HEK293 (cell line): ENCODE results near the gene CHKA.

Experiments
- CTCF ChIA-PET: fragments of 350-600 bp; formaldehyde crosslinking; extraction: SDS; loops from one replicate; lab custom pipeline; 2021; ENCODE audit warnings: antibody characterized with exemption; lab: Yijun Ruan, JAX
- POLR2A ChIA-PET: fragments of 300-600 bp; formaldehyde crosslinking; extraction: SDS; loops from one replicate; lab custom pipeline; 2020; ENCODE audit warnings: antibody characterized with exemption, inconsistent platforms; lab: Yijun Ruan, JAX
- H3K27ac ChIP-seq: fragments of 200-500 bp; sonication (Bioruptor generic); 2 replicates; pipeline ENCODE4 v1.5.1; 2014; ENCODE audit warnings: low read depth, low read length, control low read depth, inconsistent platforms; ENCODE audit errors: extremely low read depth
- H3K36me3 ChIP-seq, 2 experiments: fragments of 200-500 bp in 1 of 2; sonication (Bioruptor generic) in 1 of 2; 1 replicate in 1 of 2; 2 replicates in 1 of 2; pipeline ENCODE4 v1.5.1; 2014 to 2017; ENCODE audit warnings: inconsistent platforms in 2 of 2, low read length in 2 of 2; ENCODE audit not compliant: control insufficient read depth in 2 of 2, insufficient read depth in 1 of 2
- H3K4me1 ChIP-seq: fragments of 200-500 bp; sonication (Bioruptor generic); 2 replicates; pipeline ENCODE4 v1.5.1; 2014; ENCODE audit warnings: mild to moderate bottlenecking, low read length, inconsistent platforms; ENCODE audit not compliant: control insufficient read depth, insufficient read depth
- H3K4me3 ChIP-seq: 2 replicates; pipeline ENCODE4 v1.5.1; 2011; ENCODE audit warnings: low read depth, mild to moderate bottlenecking, control low read depth, low read length, moderate library complexity
- H3K9me3 ChIP-seq: fragments of 200-500 bp; sonication (Bioruptor generic); 2 replicates; pipeline ENCODE4 v1.5.1; 2014; ENCODE audit warnings: low read depth, low read length, inconsistent platforms; ENCODE audit not compliant: control insufficient read depth, insufficient read depth
- GLI2 ChIP-seq: fragments of 450-650 bp; formaldehyde crosslinking; IDR thresholded peaks from 2 replicates; pipeline ENCODE4; 2017; ENCODE audit warnings: missing biosample characterization, missing genetic modification characterization, low read depth, borderline replicate concordance
- HOXA7 ChIP-seq: sonication (generic); formaldehyde crosslinking; IDR thresholded peaks from 2 replicates; pipeline ENCODE4 v1.8.1; 2022; ENCODE audit warnings: missing genetic modification reagents, borderline replicate concordance
- IKZF3 ChIP-seq: fragments of 450-650 bp; IDR thresholded peaks from 2 replicates; pipeline ENCODE4 v1.5.0; 2018; ENCODE audit warnings: missing biosample characterization, mild to moderate bottlenecking, missing genetic modification characterization, moderate library complexity
- PRDM1 ChIP-seq: fragments of 450-650 bp; formaldehyde crosslinking; IDR thresholded peaks from 2 replicates; pipeline ENCODE4; 2016; ENCODE audit warnings: missing biosample characterization, missing genetic modification characterization
- SALL2 ChIP-seq: fragments of 450-650 bp; formaldehyde crosslinking; IDR thresholded peaks from 2 replicates; pipeline ENCODE4 v1.5.0; 2017; ENCODE audit warnings: missing biosample characterization, mild to moderate bottlenecking, missing genetic modification characterization, borderline replicate concordance
- SCRT2 ChIP-seq: fragments of 450-650 bp; formaldehyde crosslinking; IDR thresholded peaks from 2 replicates; pipeline ENCODE4 v1.5.1; 2016; ENCODE audit warnings: missing biosample characterization, missing genetic modification characterization
- SP2 ChIP-seq: fragments of 450-650 bp; formaldehyde crosslinking; IDR thresholded peaks from 2 replicates; pipeline ENCODE4 v1.5.1; 2016; ENCODE audit warnings: missing biosample characterization, missing genetic modification characterization
- SP3 ChIP-seq: fragments of 450-650 bp; formaldehyde crosslinking; IDR thresholded peaks from 2 replicates; pipeline ENCODE4 v1.5.1; 2016; ENCODE audit warnings: missing biosample characterization, missing genetic modification characterization
- YY1 ChIP-seq: fragments of 450-650 bp; formaldehyde crosslinking; IDR thresholded peaks from 2 replicates; pipeline ENCODE4 v1.5.1; 2018; ENCODE audit warnings: missing biosample characterization, missing genetic modification characterization
- ZBTB49 ChIP-seq: fragments of 450-650 bp; formaldehyde crosslinking; IDR thresholded peaks from 2 replicates; pipeline ENCODE4 v1.5.1; 2016; ENCODE audit warnings: missing biosample characterization, missing genetic modification characterization, low read depth
- ZBTB7A ChIP-seq: fragments of 450-650 bp; formaldehyde crosslinking; IDR thresholded peaks from 2 replicates; pipeline ENCODE4 v1.5.1; 2016; ENCODE audit warnings: low read depth, missing biosample characterization, missing genetic modification characterization
- ZEB2 ChIP-seq: fragments of 450-650 bp; formaldehyde crosslinking; IDR thresholded peaks from 2 replicates; pipeline ENCODE4 v1.5.1; 2016; ENCODE audit warnings: missing biosample characterization, missing genetic modification characterization
- ZFHX2 ChIP-seq: fragments of 450-650 bp; formaldehyde crosslinking; conservative IDR thresholded peaks from 2 replicates; pipeline ENCODE4 v1.5.1; 2016; ENCODE audit warnings: missing biosample characterization, missing genetic modification characterization
- ZFP41 ChIP-seq: fragments of 450-650 bp; formaldehyde crosslinking; IDR thresholded peaks from 2 replicates; pipeline ENCODE4 v1.5.1; 2016; ENCODE audit warnings: missing biosample characterization, missing genetic modification characterization, borderline replicate concordance
- ZIC2 ChIP-seq: fragments of 450-650 bp; formaldehyde crosslinking; IDR thresholded peaks from 2 replicates; pipeline ENCODE4 v1.5.1; 2016; ENCODE audit warnings: missing biosample characterization, missing genetic modification characterization
- ZNF112 ChIP-seq: fragments of 450-650 bp; formaldehyde crosslinking; IDR thresholded peaks from 2 replicates; pipeline ENCODE4 v1.5.0; 2017; ENCODE audit warnings: missing biosample characterization, missing genetic modification characterization
- ZNF169 ChIP-seq: fragments of 450-650 bp; formaldehyde crosslinking; IDR thresholded peaks from 2 replicates; pipeline ENCODE4 v1.5.1; 2016; ENCODE audit warnings: missing biosample characterization, missing genetic modification characterization
- ZNF175 ChIP-seq: fragments of 450-650 bp; formaldehyde crosslinking; IDR thresholded peaks from 2 replicates; pipeline ENCODE4 v1.5.1; 2016; ENCODE audit warnings: missing biosample characterization, missing genetic modification characterization
- ZNF19 ChIP-seq: fragments of 450-650 bp; formaldehyde crosslinking; IDR thresholded peaks from 2 replicates; pipeline ENCODE4; 2016; ENCODE audit warnings: missing biosample characterization, missing genetic modification characterization, low read depth
- ZNF2 ChIP-seq: fragments of 450-650 bp; formaldehyde crosslinking; IDR thresholded peaks from 2 replicates; pipeline ENCODE4 v1.5.1; 2016; ENCODE audit warnings: missing biosample characterization, missing genetic modification characterization
- ZNF274 ChIP-seq, 2 experiments: fragments of 200-500 bp in 1 of 2; fragments of 450-650 bp in 1 of 2; sonication (Bioruptor generic) in 1 of 2; formaldehyde crosslinking in 1 of 2; IDR thresholded peaks; 2 replicates each; pipeline versions ENCODE4 v1.5.1 to v1.6.1; 2014 to 2016; ENCODE audit warnings: borderline replicate concordance in 1 of 2, inconsistent platforms in 1 of 2, low read length in 1 of 2, missing biosample characterization in 1 of 2, missing genetic modification characterization in 1 of 2
- ZNF341 ChIP-seq: fragments of 450-650 bp; formaldehyde crosslinking; IDR thresholded peaks from 2 replicates; pipeline ENCODE4; 2016; ENCODE audit warnings: low read depth, missing biosample characterization, missing genetic modification characterization
- ZNF423 ChIP-seq: fragments of 450-650 bp; formaldehyde crosslinking; IDR thresholded peaks from 2 replicates; pipeline ENCODE4 v1.5.1; 2016; ENCODE audit warnings: missing biosample characterization, missing genetic modification characterization
- ZNF426 ChIP-seq: fragments of 450-650 bp; formaldehyde crosslinking; IDR thresholded peaks from 2 replicates; pipeline ENCODE4 v1.5.1; 2017; ENCODE audit warnings: missing biosample characterization, missing genetic modification characterization, mild to moderate bottlenecking, inconsistent platforms, moderate library complexity
- ZNF510 ChIP-seq: fragments of 450-650 bp; formaldehyde crosslinking; IDR thresholded peaks from 2 replicates; pipeline ENCODE4 v1.5.1; 2018; ENCODE audit warnings: mild to moderate bottlenecking, missing genetic modification characterization, missing biosample characterization; ENCODE audit not compliant: insufficient replicate concordance
- ZNF580 ChIP-seq: fragments of 450-650 bp; formaldehyde crosslinking; IDR thresholded peaks from 2 replicates; pipeline ENCODE4 v1.5.1; 2016; ENCODE audit warnings: missing biosample characterization, missing genetic modification characterization
- ZNF623 ChIP-seq: fragments of 450-650 bp; formaldehyde crosslinking; IDR thresholded peaks from 2 replicates; pipeline ENCODE4 v1.5.1; 2016; ENCODE audit warnings: missing biosample characterization, missing genetic modification characterization
- ZNF660 ChIP-seq: fragments of 450-650 bp; IDR thresholded peaks from 2 replicates; pipeline ENCODE4 v1.5.1; 2018; ENCODE audit warnings: missing biosample characterization, mild to moderate bottlenecking, missing genetic modification characterization
- ZNF692 ChIP-seq: fragments of 450-650 bp; formaldehyde crosslinking; IDR thresholded peaks from 2 replicates; pipeline ENCODE4 v1.5.1; 2016; ENCODE audit warnings: missing biosample characterization, missing genetic modification characterization
- ZNF747 ChIP-seq: fragments of 450-650 bp; formaldehyde crosslinking; IDR thresholded peaks from 2 replicates; pipeline ENCODE4 v1.5.1; 2016; ENCODE audit warnings: missing biosample characterization, missing genetic modification characterization
- ZNF785 ChIP-seq: fragments of 450-650 bp; formaldehyde crosslinking; IDR thresholded peaks from 2 replicates; pipeline ENCODE4 v1.5.1; 2016; ENCODE audit warnings: missing biosample characterization, missing genetic modification characterization
- ZNF792 ChIP-seq: fragments of 450-650 bp; formaldehyde crosslinking; IDR thresholded peaks from 2 replicates; pipeline ENCODE4 v1.5.1; 2016; ENCODE audit warnings: missing biosample characterization, missing genetic modification characterization

CHKA gene

GRCh38 chr11:68128682-68129327, 7.6 kb upstream of the CHKA start (continued):
- TF ChIP-seq ZNF580 (tag by site-specific recombination) (0 out of 2 replicates have a peak, but pooled peaks have one; percentile 26), ZFP41 (tag by site-specific recombination) (no peak), ZIC2 (tag by site-specific recombination) (0 out of 2 replicates have a peak, but pooled peaks have one; percentile 15)

GRCh38 chr11:68127714-68128681, 6.8 kb upstream of the CHKA start:
- ChIA-PET CTCF (interaction anchor here (0.6 to 1.0 kb wide), 4 partner anchors 18 to 1577 kb away, joined by 3 to 4 read pairs (median 3); no protein-coding TSS in a partner anchor), POLR2A (interaction anchor here (0.6 to 1.5 kb wide), 4 partner anchors 10 to 99 kb away, joined by 3 to 7 read pairs (median 4); no protein-coding TSS in a partner anchor)
- Histone ChIP-seq H3K36me3 (no peaks in the 10 kb centered on the region), H3K9me3 (no peaks in the 10 kb centered on the region), H3K4me3 (no peak overlapping the region), H3K4me1 (no peaks in the 10 kb centered on the region), H3K27ac (no peak overlapping the region)
- TF ChIP-seq ZNF792 (tag by site-specific recombination) (no peak), ZNF423 (tag by site-specific recombination) (no peak), ZBTB49 (tag by site-specific recombination) (no peak), ZNF2 (no peak), ZNF426 (tag by site-specific recombination) (no peak), ZNF341 (peak; percentile 90), ZNF175 (tag by site-specific recombination) (no peak), YY1 (tag by site-specific recombination) (no peak), ZNF19 (no peak), ZNF660 (tag by site-specific recombination) (no peak), IKZF3 (tag by site-specific recombination) (peak; percentile 22; the same call in 1 of the 2 replicates), ZNF747 (tag by site-specific recombination) (no peak), ZNF692 (tag by site-specific recombination) (peak; percentile 43; the same call in 1 of the 2 replicates), ZNF169 (tag by site-specific recombination) (no peak), ZNF623 (no peak), SCRT2 (tag by site-specific recombination) (no peak), GLI2 (no peak), SALL2 (no peak), SP2 (tag by site-specific recombination) (peak; percentile 60), HOXA7 (CRISPR knock-in tag) (no peak), ZNF274 (IDR thresholded peaks at IDR 0.05; ENCODE audit: low read length) (no peak), ZNF274 (tag by site-specific recombination; IDR thresholded peaks at IDR 0.05; ENCODE audit: borderline replicate concordance) (no peak), PRDM1 (tag by site-specific recombination) (no peak), ZEB2 (tag by site-specific recombination) (no peak), ZNF112 (tag by site-specific recombination) (no peak), ZNF510 (no peak), ZBTB7A (tag by site-specific recombination) (no peak), SP3 (tag by site-specific recombination) (peak; percentile 63), ZFHX2 (no peak), ZNF785 (tag by site-specific recombination) (no peak)
